GM19455 (cell line): ENCODE measurements around the gene PHF19.

Source experiments
- ATAC-seq: cut with Tn5 transposase; IDR thresholded peaks from one replicate; pipeline ENCODE4 v1.9.1; 2021; ENCODE audit not compliant: unreplicated experiment

PHF19 gene

GRCh38 chr9:120914396-120914795, 37.4 kb upstream of the PHF19 start:
- ATAC-seq, result no peak

- no peak for ATAC-seq
Observed at GRCh38 chr9:120913647-120914264, 36.8 kb upstream of the PHF19 start.

- no peak for ATAC-seq
Observed at GRCh38 chr9:120912958-120913646, 36.1 kb upstream of the PHF19 start.

GRCh38 chr9:120911295-120911837, 34.4 kb upstream of the PHF19 start:
- no peak for ATAC-seq

GRCh38 chr9:120910643-120911042, 33.7 kb upstream of the PHF19 start:
- no peak for ATAC-seq

GRCh38 chr9:120909904-120910303, 32.9 kb upstream of the PHF19 start:
- ATAC-seq, result no peak

- ATAC-seq, result no peak
Observed at GRCh38 chr9:120905315-120906164, 28.6 kb upstream of the PHF19 start.

- ATAC-seq, result no peak
Observed at GRCh38 chr9:120904978-120905301, 28.0 kb upstream of the PHF19 start.

GRCh38 chr9:120904061-120904977, 27.3 kb upstream of the PHF19 start:
- no peak for ATAC-seq

GRCh38 chr9:120902569-120903535, 25.9 kb upstream of the PHF19 start:
- no peak for ATAC-seq

- no peak for ATAC-seq
Observed at GRCh38 chr9:120901755-120902568, 25.0 kb upstream of the PHF19 start.

GRCh38 chr9:120900824-120901223, 23.8 kb upstream of the PHF19 start:
- no peak for ATAC-seq

- no peak for ATAC-seq
Observed at GRCh38 chr9:120899490-120900068, 22.6 kb upstream of the PHF19 start.

GRCh38 chr9:120898396-120898795, 21.4 kb upstream of the PHF19 start:
- ATAC-seq, result no peak

GRCh38 chr9:120895951-120896350, 19.0 kb upstream of the PHF19 start:
- ATAC-seq, result no peak

- ATAC-seq, result no peak
Observed at GRCh38 chr9:120894321-120895148, 17.5 kb upstream of the PHF19 start.

GRCh38 chr9:120893611-120894307, 16.8 kb upstream of the PHF19 start:
- ATAC-seq, result no peak
